SK-N-MC (cell line): ENCODE data around the gene XPR1.

Experiments used
- DNase-seq: peaks from one replicate; pipeline ENCODE4 v3.0.0-alpha.2; 2011; ENCODE audit warnings: low read depth, low spot score
- H3K27ac ChIP-seq: fragments of 200-600 bp; sonication (generic); 2 replicates; pipeline ENCODE4 v1.5.1; 2016; ENCODE audit warnings: mixed run types
- H3K36me3 ChIP-seq: fragments of 200-600 bp; sonication (generic); 2 replicates; pipeline ENCODE4 v1.6.1; 2017; ENCODE audit warnings: antibody characterized with exemption, low read length, mixed read lengths; ENCODE audit not compliant: insufficient read depth
- H3K4me3 ChIP-seq: fragments of 200-600 bp; sonication (generic); 2 replicates; pipeline ENCODE4 v1.5.1; 2016
- H3K9ac ChIP-seq: fragments of 200-600 bp; sonication (generic); 2 replicates; pipeline ENCODE4 v1.8.0; 2017; ENCODE audit warnings: mixed run types, mixed read lengths; ENCODE audit not compliant: insufficient read length
- H3K9me3 ChIP-seq: fragments of 200-600 bp; sonication (generic); 2 replicates; pipeline ENCODE4 v1.6.1; 2017; ENCODE audit warnings: low read depth, mild to moderate bottlenecking, antibody characterized with exemption, low read length, moderate library complexity, mixed read lengths
- EZH2 ChIP-seq: fragments of 200-600 bp; sonication (generic); IDR thresholded peaks from one replicate; pipeline ENCODE4 v1.6.1; 2017; ENCODE audit warnings: antibody characterized with exemption
- FOXP2 ChIP-seq: optimal IDR thresholded peaks from 2 replicates; pipeline ENCODE3; 2011; ENCODE audit warnings: mild to moderate bottlenecking, moderate library complexity; ENCODE audit not compliant: insufficient read depth; ENCODE audit errors: extremely low read length, control extremely low read depth
- POLR2AphosphoS5 ChIP-seq: IDR thresholded peaks from 2 replicates; pipeline ENCODE4 v1.6.1; 2012; ENCODE audit warnings: mild to moderate bottlenecking, low read depth, low read length, borderline replicate concordance

XPR1 gene

DNA sequence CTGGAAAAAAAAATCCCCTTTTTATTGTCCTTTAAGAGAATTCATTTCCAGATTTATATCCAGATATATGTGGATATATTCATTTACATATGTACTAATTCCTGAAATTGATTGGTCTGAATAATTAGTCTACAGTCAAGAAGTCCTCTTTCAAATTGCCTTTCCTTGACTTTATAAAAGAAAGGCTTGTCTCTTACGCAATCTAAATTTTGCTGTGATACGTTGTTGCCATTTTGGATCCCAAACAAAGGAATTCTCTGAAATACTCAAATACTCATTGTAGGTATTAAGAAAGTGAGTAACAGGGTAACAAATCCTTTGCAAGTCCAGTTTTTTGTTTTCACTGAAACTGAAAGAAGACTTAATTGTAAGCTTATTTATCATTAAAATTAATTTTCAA, 144.0 kb downstream of the XPR1 start:
- no peak for DNase-seq
- H3K9me3 ChIP-seq: no peaks in the 10 kb centered on the region
- no peak overlapping the region for H3K4me3 ChIP-seq
- H3K36me3 ChIP-seq: no peaks in the 10 kb centered on the region
- H3K9ac ChIP-seq: no peak overlapping the region
- no peak for TF ChIP-seq POLR2AphosphoS5
- TF ChIP-seq FOXP2: no peak
- no peak for TF ChIP-seq EZH2
- H3K27ac ChIP-seq: no peak overlapping the region

DNA sequence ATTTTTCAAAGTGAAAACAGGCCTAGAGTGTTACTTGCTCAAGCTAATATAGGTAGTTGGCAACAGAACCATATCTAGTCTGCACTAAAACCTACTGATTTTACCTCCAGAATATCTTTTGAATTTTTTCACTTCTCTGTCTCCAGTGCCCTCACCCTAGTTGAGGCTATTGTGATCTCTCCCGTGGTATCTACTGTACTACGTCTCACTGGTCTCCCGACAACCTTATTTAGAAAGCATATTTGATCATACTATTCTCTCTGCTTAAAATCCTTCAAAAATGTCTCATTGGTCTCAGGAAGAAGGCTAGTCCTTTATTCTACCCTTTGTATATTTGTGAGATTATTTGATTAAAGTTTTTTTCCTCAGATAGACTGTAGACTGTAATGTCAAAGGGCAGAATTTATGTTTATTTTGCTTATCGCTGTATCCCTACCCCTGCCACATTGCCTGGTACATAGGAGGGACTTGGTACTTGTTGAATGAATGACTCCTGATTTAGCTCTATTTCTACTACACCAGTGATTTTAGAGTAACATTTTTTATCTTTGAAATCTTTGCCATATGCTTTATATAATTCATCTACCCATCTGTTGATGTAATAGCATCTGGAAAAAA, 145.4 kb downstream of the XPR1 start:
- TF ChIP-seq FOXP2 (no peak), EZH2 (no peak), POLR2AphosphoS5 (no peak)
- no peak overlapping the region for H3K9ac ChIP-seq

GRCh38 chr1:180778782-180779398, 147.1 kb downstream of the XPR1 start:
- DNase-seq: no peak

More for the DNA sequence above, 145.4 kb downstream of the XPR1 start:
- Histone ChIP-seq H3K27ac (no peak overlapping the region), H3K4me3 (no peak overlapping the region), H3K9me3 (no peaks in the 10 kb centered on the region), H3K36me3 (no peaks in the 10 kb centered on the region)
- DNase-seq: no peak

GRCh38 chr1:180779584-180779983, 147.8 kb downstream of the XPR1 start:
- no peak for TF ChIP-seq POLR2AphosphoS5
- no peak for TF ChIP-seq EZH2
- no peaks in the 10 kb centered on the region for H3K9me3 ChIP-seq
- no peak overlapping the region for H3K4me3 ChIP-seq
- no peaks in the 10 kb centered on the region for H3K36me3 ChIP-seq
- no peak overlapping the region for H3K9ac ChIP-seq
- H3K27ac ChIP-seq: no peak overlapping the region
- DNase-seq: no peak

More at GRCh38 chr1:180778782-180779398, 147.1 kb downstream of the XPR1 start:
- no peaks in the 10 kb centered on the region for H3K9me3 ChIP-seq
- no peak overlapping the region for H3K9ac ChIP-seq
- H3K27ac ChIP-seq: no peak overlapping the region
- no peaks in the 10 kb centered on the region for H3K36me3 ChIP-seq
- TF ChIP-seq EZH2: no peak
- TF ChIP-seq POLR2AphosphoS5: no peak
- TF ChIP-seq FOXP2: no peak
- H3K4me3 ChIP-seq: no peak overlapping the region

- DNase-seq: no peak
- Histone ChIP-seq H3K27ac (no peak overlapping the region), H3K4me3 (no peak overlapping the region), H3K9ac (no peak overlapping the region), H3K36me3 (no peaks in the 10 kb centered on the region), H3K9me3 (no peaks in the 10 kb centered on the region)
- no peak for TF ChIP-seq FOXP2
- TF ChIP-seq POLR2AphosphoS5: no peak
- no peak for TF ChIP-seq EZH2
These were observed 149.9 kb downstream of the XPR1 start for GRCh38 chr1:180781718-180782117.

DNA sequence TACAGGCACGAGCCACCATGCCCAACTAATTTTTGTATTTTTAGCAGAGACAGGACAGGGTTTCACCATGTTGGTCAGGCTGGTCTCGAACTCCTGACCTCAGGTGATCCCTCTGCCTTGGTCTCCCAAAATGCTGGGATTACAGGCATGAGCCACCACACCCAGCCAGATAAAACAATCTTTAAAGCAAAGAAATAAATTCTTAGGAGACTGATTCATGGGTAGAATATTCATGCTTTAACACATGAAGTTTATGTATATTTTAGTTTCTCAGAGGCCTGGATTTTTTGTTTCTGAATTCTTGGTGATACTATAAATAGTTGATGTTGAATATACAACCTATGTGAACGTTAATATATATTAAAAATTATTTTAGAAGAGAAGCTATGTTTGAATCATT, 153.5 kb downstream of the XPR1 start:
- no peak overlapping the region for H3K27ac ChIP-seq
- DNase-seq: no peak
- H3K9me3 ChIP-seq: no peaks in the 10 kb centered on the region
- no peak overlapping the region for H3K9ac ChIP-seq
- no peak overlapping the region for H3K4me3 ChIP-seq
- TF ChIP-seq EZH2 (no peak), FOXP2 (no peak), POLR2AphosphoS5 (no peak)
- H3K36me3 ChIP-seq: no peaks in the 10 kb centered on the region

GRCh38 chr1:180785887-180786286, 154.1 kb downstream of the XPR1 start:
- Histone ChIP-seq H3K27ac (no peak overlapping the region), H3K4me3 (no peak overlapping the region), H3K36me3 (no peaks in the 10 kb centered on the region), H3K9me3 (no peaks in the 10 kb centered on the region), H3K9ac (no peak overlapping the region)
- TF ChIP-seq FOXP2 (no peak), EZH2 (no peak)
- DNase-seq: no peak

DNA sequence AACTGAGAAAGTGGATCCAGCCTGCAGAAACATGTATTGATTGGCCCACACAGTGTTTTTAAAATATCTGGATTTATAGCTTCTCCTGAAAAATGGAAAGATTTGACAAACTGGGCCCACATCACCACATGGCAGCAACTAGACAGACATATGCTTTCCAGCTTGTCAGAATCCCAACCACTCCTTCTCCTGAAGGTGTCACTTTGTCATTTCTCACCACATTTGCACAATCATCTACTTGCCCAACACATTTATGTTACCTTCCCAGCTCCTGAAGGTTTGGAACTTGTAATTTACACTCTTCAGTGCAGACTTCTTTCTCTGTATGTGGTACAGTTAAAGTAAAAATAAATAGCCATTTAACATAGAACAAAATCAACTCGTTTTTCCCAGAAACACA, 154.8 kb downstream of the XPR1 start:
- Histone ChIP-seq H3K27ac (no peak overlapping the region), H3K36me3 (no peaks in the 10 kb centered on the region), H3K9me3 (no peaks in the 10 kb centered on the region), H3K4me3 (no peak overlapping the region), H3K9ac (no peak overlapping the region)
- TF ChIP-seq FOXP2: no peak
- no peak for TF ChIP-seq EZH2
- TF ChIP-seq POLR2AphosphoS5: no peak
- no peak for DNase-seq
